Measurements from ENCODE around the gene TMEM109. TPM values are rescaled to one million over a fixed set of nuclear protein-coding genes. Genes with fewer than 3 reads are reported as not detected.

Gene TMEM109
- total RNA-seq, 1 donor from 2014 or later = 80.2 TPM

DNA sequence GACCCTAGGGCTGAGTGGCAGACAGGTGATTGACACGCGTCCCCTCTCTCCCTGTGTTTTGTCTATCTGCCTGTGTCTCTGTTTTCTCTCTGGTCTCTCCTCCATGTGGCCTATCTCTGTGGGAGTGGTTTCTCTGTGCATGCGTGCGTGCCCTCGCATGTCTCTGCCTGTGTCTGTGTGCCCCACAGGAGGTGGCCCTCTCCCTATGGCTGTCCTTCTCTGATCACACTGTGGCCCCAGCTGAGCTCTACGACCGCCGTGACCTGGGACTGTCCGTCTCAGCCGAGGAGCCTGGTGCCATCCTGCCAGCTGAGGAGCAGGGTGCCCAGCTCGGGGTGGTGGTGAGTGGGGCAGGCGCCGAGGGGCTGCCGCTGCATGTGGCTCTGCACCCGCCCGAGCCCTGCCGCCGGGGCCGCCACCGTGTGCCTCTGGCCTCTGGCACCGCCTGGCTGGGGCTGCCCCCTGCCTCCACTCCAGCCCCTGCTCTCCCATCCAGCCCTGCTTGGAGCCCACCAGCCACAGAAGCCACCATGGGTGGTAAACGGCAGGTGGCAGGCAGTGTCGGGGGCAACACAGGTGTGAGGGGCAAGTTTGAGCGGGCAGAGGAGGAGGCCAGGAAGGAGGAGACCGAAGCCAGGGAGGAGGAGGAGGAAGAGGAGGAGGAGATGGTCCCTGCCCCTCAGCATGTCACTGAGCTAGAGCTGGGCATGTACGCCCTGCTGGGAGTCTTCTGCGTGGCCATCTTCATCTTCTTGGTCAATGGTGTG lies 21.9 kb downstream of the TMEM109 start:
- intact Hi-C loops (cut with DNase I) = no loop called here
- DNase-seq (ENCODE audit: low spot score) = no peak

DNA sequence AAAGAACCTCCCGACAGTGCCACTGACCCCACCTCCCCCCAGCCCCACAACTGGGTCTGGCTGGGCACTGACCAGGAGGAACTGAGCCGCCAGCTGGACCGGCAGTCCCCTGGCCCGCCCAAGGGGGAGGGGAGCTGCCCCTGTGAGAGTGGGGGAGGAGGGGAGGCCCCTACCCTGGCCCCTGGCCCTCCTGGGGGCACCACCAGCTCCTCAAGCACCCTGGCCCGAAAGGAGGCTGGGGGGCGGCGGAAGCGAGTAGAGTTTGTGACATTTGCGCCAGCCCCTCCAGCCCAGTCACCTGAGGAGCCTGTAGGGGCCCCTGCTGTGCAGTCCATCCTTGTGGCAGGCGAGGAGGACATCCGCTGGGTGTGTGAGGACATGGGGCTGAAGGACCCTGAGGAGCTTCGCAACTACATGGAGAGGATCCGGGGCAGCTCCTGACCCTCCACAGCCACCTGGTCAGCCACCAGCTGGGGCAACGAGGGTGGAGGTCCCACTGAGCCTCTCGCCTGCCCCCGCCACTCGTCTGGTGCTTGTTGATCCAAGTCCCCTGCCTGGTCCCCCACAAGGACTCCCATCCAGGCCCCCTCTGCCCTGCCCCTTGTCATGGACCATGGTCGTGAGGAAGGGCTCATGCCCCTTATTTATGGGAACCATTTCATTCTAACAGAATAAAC lies 22.6 kb downstream of the TMEM109 start:
- intact Hi-C loops (cut with DNase I) = no loop called here
- no peak for DNase-seq (ENCODE audit: low spot score)

DNA sequence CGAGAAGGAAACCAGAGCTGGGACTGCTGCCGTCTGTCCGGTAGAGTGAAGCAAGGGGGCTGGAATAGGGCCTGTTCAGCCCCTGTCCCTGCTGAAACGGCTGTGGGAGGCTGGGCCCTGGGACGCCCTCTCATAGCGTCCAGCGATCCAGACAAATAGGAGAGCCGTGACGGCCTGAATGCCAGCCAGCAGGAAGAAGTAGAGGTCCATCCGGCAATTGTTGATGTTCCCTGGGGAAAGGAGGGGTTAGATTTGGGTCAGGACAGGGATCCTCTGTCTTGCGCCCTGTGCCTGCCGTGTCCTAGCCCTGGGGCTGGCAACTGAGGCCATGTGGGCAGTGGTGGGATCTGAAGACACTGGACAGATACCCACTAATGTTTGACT lies 23.2 kb downstream of the TMEM109 start:
- intact Hi-C loops (cut with DNase I) = no loop called here
- no peak for DNase-seq (ENCODE audit: low spot score)

DNA sequence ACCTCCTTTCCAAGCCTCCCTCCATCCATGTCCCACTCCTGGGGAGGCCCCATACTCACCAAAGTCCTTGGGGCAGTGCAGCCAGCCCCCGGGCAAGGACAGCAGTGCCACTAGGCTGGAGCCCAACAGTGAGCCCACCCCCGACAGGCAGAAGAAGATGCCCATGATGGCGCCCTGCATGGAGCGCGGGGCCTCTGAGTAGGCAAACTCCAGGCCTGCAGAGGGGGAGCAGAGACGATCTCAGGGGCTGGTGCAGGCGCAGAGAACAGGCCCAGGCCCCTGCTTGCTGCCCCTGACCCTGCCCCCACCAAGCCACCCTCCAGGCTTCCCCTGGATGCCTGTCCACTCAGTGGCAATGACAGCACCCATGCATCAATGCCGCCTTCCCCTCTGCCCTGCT lies 23.9 kb downstream of the TMEM109 start:
- intact Hi-C loops (cut with DNase I) = no loop called here
- DNase-seq (ENCODE audit: low spot score) = no peak

DNA sequence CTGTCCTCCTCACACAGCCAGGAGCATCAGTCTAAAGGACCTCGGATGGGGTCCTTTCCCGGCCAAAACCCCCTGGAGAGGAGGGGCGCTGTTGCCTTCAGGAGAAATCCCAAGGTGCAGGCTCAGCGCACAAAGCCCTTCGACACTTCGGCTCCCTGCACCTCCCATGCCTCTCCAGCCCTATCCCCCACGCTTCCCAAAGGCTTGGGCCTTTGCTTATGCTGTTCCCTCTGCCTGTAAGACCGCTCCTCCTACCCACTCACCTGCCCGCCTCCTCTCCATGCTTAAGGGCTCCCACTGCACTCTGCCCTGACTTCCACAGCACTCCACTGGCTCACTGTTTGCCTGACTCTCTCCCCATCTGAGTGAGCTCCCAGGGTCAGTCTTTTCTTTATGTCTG lies 24.5 kb downstream of the TMEM109 start:
- DNase-seq (ENCODE audit: low spot score) = no peak
- intact Hi-C loops (cut with DNase I) = no loop called here

DNA sequence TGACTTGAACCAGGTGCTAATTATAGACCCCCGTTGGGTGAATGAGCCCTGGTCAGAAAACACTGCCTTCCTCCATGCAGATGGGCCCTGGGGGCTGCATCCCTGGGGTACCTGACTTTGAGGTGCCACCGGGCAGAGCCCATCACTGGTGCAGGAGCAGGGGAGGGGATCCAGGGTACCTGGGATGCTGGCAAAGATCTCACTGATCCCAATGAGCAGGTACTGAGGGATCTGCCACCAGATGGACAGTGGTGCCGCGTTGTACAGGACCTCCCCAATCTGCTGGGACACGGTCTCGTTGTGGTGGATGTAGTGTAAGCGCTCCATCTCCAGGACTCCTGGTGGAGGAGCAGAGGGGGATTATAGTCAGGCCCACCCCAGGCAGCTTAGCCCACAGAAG lies 25.3 kb downstream of the TMEM109 start:
- intact Hi-C loops (cut with DNase I) = no loop called here
- DNase-seq (ENCODE audit: low spot score) = no peak

DNA sequence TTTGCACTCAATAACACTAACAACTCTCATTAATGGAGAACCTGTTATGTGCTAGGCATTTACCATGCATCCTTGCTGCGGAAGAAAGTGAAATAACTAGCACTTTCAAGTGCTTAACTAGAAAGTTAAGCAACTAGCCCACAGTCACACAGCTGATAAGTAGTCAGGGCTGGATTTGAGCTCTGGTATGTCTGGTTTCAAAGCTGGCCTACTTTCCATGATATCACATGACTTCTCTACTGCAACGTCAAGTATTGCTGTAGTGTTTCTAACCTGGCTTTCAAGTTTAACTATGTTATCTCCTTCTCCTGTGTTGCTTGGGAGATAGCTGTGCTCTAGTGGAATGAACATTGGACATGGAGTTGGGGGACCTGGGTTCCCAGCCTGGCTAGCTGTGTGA lies 25.9 kb downstream of the TMEM109 start:
- intact Hi-C loops (cut with DNase I) = no loop called here
- no peak for DNase-seq (ENCODE audit: low spot score)

DNA sequence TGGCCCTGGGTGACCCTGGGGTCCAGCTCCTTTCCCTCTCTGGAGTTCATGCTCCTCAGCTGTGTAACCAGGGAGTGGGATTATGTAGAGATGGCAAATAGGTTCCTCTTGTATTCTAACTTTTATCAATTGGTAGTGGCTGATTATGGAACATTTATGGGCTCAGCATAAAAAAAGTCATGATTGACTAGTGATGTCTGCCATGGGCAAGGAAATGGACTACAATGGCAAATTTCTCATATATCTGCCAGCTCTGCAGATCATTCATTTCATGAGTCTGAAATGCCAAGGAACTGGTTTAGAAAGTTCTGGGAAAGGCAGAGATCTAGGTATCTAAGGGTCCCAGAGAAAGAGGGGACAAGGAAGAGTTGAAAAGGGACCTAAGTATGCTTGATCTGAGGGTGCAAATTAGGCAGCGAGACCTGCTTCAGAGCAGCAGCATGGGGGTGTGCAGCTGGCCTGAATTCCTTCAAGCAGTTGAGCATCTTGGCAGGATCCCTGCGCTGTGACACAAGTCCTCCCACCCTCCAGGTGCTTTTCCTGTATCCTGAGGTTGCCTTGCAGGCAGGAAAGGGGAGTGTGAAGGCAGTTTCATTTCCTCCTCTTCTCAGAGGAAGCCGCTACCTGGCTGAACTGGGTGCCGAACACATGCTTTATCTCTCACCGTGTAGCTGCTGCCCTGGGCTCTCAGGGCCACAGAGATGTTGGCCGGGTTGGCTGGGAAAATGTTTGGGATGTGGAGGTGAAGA lies 27.6 kb downstream of the TMEM109 start:
- intact Hi-C loops (cut with DNase I) = no loop called here
- no peak for DNase-seq (ENCODE audit: low spot score)

DNA sequence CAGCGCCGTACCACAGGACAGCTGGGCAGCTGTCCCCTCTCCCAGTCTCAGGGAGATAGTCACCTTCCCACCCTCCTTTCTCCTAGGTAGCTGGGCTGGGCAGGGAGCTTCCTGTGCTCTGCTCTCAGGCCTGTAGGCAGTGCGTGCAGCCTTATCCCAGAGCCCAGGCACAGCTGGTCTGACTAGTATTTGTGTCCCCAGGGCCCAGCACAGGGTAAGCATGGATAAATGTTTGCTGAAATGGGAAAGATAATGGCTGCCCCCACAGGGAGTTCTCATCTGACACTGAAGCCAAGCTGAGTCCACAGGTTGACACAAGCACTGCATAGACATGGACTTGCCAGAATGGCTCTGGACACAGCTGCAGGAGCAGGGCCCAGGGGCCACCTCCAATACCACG lies 28.3 kb downstream of the TMEM109 start:
- no peak for DNase-seq (ENCODE audit: low spot score)
- intact Hi-C loops (cut with DNase I) = no loop called here

DNA sequence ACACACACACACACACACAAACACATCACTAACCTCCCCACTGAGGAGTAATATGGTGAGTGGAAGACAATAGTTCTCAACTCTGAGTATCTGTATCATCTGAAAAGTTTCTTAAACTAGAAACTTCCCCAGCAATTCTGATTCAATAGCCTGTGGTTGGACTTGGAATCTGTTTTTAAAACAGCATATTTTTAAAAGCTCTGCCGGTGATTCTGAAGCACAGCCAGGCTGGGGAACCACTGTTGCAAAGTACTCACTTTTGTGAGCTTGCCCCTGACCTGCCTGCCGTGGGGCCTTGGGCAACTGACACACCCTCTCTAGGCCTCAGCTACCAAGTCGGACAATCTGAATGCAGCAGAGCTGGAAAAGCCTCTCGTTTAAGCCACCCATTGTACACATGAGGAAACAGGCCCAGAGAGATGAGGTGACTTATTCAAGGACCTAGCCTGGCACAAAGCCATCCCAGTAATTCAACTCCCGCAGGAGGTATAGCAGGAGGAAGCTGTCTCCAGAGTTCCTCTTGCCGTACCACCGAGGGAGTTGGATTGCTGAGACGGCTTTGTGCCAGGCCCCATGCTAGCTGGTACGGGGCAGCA lies 29.1 kb downstream of the TMEM109 start:
- intact Hi-C loops (cut with DNase I) = no loop called here
- no peak for DNase-seq (ENCODE audit: low spot score)

DNA sequence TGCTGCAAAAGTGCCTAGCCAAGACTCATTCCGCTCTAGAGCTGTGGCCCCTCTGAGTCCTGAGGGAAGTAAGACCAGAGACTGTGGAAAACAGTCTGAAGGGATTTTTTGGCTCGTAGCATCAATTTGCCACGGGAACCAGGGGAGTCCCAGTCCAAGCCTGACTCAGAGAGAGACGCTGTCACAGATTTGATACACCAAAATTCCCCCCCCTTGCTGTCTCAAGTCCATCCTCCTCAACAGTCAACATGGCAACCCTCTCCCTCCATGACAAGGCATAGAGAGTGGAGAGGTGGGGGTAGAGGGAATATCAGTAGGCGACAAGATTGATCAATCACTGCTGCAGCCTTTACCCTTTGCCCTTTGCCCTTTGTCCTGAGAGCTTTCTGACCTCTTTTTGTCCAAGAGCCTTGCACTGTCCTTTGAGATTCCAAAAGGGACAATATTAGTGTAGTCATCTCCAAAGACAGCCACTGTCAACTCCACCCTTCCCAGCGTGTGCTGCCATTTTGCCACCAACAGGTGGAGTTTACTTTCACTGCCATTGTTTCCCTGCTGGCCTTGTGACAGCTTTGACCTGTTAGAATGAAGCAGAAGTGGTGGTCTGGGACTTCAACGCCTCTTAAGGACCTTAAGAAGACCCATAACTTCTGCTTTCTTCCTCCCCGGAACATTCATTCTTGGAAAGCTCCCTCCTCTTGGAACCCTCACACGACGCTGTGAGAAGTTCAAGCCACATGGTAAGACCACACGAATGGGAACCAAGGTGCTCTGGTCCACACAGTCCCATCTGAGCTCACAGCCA lies 30.7 kb downstream of the TMEM109 start:
- intact Hi-C loops (cut with DNase I) = no loop called here
- no peak for DNase-seq (ENCODE audit: low spot score)

DNA sequence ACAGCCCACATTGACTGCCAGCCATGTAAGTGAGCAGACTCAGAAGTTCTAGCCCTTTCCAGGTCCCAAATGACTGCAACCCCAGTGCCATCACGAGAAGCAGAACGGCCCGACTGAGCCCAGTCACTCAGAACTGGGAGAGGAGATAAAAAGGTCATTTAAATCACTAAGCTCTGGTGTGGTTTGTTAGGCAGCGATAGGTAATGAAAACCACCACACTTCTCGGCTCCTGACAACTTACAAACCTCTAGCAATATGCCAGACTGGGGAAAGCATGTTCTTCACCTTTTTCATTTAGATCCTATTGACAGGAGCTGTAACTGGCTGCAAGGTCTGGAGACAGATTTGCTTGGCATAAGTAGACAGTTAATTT lies 31.3 kb downstream of the TMEM109 start:
- DNase-seq (ENCODE audit: low spot score) = peak; percentile 17
- intact Hi-C loops (cut with DNase I) = no loop called here

DNA sequence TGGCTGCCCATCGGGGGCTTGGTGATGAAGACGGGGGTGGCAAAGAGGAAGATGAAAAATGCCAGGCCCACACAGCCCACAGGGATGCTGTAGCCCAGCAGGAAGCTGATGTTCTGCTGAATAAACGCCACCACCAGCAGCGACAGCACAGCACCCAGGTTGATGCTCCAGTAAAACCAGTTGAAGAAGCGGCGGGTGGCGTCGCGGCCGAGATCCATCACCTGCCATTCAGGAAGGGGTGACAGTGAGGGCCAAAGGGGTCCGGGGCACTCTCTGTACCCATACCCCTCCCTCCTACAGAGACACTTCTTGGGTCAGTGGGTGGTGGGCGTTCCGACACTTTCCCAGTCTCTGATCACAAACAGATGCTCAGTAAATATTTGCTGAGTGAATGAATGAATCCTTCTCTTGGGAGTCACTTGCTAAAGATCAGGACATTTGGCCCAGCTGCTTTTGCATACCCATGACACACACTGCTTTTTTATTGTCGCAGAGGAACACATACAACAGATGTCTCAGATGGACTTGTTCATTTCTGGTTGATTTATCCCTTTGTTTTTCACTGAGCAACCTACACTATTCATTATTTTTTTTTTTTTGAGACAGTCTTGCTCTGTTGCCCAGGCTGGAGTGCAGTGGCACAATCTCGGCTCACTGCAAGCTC lies 32.8 kb downstream of the TMEM109 start:
- intact Hi-C loops (cut with DNase I) = no loop called here
- DNase-seq (ENCODE audit: low spot score) = no peak

DNA sequence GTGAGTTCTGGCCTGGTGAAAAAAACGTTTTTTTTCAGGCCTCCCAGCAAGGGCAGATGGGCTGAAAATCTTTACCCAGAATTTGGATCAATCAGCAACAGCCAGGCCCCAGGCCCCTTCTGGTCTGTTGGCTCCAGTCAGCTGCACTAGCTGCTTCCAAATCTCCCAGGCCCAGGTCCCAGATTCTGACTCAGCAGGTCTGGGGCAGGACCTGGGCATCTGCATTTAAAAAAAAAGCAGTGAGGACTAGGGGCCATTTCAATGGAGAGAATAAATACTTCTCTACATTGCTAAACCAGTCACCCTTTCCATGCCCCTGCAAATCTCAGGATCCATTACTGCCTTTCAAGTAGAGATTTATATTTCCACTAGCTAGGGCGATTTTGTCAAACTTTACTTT lies 33.7 kb downstream of the TMEM109 start:
- intact Hi-C loops (cut with DNase I) = no loop called here
- DNase-seq (ENCODE audit: low spot score) = no peak

DNA sequence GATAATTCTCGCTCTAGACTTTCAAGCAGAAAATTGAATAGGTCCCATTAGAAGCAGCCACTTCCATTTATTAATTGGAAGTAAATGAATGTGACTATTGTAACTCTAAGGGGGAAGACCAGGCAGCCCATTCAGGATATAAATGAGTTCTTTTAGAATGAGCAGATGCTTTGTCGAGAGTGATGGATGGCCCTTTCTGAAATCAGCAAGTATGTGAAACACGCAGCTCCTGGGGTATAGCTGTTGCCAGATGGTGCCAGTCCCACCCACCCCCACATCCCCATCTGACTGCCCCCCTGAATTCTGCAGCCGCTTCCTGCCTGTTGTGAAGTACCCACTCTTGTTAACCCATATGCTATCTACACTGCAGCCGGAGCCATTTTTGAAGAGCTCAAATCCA lies 34.3 kb downstream of the TMEM109 start:
- intact Hi-C loops (cut with DNase I) = no loop called here
- no peak for DNase-seq (ENCODE audit: low spot score)

DNA sequence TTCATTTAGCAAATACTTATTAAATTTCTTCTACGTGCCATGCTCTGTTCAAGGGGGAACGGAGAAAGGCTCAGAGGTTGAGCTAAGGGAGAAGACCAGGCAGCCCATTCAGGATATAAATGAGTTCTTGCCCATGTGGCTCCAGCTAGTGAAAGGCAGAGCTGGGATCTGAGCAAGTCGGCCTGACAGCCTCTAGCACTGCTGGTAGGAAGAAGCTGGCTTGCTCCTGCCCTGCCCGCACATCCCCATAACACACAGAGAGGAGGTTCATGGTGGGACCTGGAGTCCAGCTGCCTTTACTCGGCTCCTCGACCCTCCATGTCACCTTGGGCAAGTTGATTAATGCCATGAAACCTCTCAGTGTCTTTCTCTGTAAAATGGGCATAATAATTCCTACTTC lies 36.1 kb downstream of the TMEM109 start:
- intact Hi-C loops (cut with DNase I) = no loop called here
- no peak for DNase-seq (ENCODE audit: low spot score)

DNA sequence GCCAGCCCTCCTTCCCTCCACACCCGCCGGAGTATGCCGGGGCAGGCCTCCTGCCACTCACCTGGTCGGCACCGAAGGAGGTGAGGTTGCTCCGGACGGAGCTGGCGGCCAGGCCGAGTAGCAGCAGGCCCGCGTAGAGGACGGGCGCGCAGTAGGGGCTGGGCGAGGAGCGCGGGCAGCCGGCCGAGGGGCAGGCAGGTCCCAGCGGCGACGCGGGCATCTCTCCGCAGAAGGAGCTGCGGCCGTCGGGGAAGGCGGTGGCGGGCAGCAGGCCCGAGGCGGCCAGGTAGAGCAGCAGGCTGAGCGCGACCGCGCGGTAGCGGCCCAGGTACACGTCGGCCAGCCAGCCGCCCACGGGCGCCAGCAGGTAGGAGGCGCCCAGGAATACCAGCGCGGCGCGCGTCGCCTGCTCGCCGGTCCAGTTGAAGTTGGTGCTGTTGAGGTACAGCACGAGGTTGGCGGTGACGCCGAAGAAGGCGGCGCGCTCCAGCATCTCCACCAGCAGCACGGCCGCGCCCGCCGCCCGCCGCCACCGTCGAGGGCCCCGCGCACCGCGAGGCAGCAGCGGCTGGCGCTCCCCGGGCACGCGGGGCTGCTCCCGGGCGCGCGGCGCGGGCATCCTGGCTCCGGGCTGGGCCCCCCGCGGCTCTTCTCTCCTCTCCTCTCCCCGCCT lies 37.1 kb downstream of the TMEM109 start:
- intact Hi-C loops (cut with DNase I) = no loop called here
- no peak for DNase-seq (ENCODE audit: low spot score)

DNA sequence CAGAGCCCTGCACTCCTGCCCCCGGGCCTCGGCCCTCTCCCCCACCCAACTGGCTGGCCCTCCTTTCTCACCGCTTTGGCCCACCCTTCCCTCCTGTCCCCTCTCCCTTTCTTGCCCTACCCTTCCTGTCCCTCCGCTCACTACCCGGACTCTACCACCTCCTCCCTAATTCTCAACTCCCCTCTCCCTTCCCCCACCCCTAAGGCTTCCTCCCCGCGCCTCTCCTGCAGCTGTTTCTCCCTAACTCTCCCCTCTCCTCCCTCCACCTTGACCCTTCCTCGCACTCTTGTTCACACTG lies 37.6 kb downstream of the TMEM109 start:
- no peak for DNase-seq (ENCODE audit: low spot score)
- intact Hi-C loops (cut with DNase I) = no loop called here
